ENCODE results near the gene CAP2.
"Not testable (repeated sequence)": the region's sequence is repeated elsewhere in the genome, so short reads cannot be mapped to it uniquely, and the experiment has no call there.

CAP2 gene

DNA sequence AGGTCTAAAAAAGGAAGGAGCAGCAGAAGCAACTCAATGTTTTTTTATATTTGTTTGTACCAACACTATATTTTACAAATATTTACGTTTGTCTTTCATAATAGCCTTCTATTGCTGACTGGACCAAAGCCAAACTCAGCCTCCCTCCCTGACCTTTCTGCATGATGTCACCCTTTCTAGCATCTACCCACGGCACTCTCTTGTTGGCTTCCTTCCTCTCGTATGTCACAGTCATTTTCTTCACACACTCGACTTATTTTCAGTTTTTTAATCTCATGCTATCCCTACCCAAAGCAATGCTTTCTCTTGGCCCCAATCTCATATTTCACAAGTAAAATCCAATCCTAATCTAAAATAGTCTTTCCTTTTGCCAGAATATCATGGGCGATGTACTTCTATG, 190.4 kb downstream of the CAP2 start:
- DNase-seq (ENCODE audit: low read depth), result no peak

DNA sequence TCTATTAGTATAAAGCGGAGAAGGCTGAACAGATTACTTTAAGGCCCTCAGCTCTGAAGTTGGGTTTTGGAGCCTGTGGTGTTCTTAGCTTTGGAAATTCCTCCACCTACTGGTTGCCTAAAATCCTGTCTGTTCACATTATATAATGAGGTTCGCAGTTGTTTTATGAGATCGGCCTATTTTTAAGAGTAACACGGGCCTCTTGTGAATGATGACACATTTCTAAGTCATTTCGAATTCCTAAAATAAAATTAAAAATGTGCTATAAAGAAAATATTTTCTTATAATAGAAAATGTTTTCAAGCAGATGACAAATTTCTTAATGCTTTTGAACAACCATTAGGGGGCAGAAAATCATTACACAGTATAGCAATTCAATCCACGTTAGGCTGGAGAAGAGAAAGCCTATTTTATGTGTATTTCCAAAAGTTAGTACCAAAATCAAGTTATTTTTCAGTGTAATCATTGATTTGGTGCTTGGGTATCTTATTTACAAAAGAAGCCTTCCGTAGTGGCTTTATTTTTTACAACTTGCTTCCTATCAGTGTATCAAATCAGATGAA, 190.9 kb downstream of the CAP2 start:
- no peak for DNase-seq (ENCODE audit: low read depth)

DNA sequence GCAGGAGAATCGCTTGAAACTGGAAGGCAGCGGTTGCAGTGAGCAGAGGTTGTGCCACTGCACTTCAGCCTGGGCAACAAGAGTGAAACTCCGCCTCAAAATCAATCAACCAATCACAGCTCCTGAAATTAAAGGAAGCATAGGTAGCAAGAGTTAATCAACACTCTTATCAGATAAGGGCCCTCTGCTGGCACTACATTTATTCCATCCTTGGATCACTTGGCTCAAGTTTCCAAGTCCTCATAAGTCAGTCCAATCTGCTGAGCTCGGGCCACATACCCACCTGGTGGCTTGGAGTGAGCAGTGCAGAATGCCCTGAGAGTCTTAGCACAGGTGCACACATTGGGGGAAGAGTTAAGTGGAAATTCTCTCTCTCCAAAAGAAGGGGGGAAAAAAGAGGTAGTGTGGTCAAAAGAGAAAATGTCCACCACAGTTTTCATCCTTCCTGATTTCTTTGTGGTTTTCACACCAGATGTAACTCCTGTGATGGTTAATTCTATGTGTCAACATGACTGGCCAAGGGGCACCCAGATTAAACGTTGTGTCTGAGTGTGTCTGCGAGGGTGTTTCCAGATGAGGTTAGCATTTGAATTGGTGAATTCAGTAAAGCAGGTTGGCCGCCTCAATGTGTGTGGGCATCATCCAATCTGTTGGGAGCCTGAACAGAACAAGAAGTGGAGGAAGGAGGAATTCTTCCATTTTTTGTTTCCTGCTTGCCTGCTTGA, 192.5 kb downstream of the CAP2 start:
- no peak for DNase-seq (ENCODE audit: low read depth)

DNA sequence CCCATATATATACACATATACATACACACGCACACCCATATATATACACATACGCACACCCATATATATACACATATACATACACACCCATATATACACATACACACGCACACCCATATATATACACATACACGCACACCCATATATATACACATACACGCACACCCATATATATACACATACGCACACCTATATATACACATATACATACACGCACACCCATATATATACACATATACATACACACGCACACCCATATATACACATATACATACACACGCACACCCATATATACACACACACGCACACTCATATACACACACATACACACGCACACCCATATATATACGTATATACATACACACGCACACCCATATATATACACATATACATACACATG, 193.2 kb downstream of the CAP2 start:
- not testable (repeated sequence) for DNase-seq (ENCODE audit: low read depth)

DNA sequence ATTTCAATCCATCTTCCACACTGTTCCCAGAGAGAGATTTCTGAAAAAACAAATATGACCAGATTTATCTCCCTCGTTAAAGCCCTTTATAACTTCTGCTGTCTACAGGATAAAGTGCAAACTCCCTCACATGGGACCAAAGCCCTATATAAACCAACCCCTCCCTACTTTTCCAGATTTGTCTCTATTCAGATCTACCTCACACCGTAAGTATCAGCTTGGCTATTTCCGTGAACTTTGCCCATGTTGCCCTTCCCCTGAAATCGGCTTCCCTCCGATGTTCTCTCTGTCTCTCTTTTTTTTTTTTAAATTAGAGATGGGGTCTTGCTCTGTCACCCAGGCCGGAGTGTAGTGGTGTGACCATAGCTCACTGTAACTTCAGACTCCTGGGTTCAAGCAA, 194.6 kb downstream of the CAP2 start:
- DNase-seq (ENCODE audit: low read depth), result no peak

DNA sequence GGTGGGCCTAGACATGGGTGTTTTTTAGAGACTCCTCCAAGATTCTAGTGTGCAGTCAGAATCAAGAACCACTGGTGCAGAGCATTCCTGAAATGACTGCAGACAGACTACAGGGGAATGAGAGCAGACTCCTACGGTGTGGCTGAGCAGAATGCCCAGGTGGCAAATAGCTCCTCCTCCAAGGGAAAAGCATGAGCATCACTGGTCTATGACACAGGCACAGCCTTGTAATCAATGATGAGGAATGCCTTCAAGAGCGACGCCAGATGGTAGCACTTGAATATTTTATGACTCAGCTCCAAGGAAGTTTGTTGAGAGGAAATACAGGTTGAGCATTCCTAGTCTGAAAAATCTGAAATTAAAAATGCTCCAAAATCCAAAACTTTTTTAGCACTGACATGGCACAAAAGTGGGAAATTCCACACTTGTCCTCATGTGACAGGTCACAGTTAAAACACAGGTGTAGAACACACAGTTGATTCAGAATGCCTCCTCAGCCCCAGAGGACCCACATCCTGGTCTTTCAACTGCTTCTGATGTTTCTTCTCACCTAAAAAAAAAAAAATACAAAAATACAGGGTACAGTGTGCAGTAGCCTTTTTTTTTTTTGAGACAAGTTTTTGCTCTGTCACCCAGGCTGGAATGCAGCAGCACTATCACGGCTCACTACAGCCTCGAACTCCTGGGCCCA, 196.2 kb downstream of the CAP2 start:
- DNase-seq (ENCODE audit: low read depth), result no peak

DNA sequence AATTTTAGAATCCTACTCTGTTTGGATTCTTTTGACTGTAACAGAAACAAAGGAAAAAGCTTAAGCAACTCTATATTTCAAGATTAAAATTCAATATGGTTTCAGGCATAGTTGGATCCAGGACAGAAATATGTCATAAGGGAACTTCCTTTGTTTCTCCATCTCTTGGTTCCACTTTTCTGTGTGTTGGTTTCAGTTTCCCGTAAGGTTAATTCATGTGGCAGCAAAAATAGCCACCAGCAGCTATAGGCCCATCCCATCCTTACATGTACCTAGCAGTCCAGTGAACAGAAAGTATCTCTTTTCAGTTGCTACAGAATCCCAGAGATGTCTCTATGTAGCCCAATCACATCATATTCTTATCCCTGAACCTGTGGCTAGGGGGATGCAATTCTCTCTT, 197.9 kb downstream of the CAP2 start:
- DNase-seq (ENCODE audit: low read depth), result no peak

DNA sequence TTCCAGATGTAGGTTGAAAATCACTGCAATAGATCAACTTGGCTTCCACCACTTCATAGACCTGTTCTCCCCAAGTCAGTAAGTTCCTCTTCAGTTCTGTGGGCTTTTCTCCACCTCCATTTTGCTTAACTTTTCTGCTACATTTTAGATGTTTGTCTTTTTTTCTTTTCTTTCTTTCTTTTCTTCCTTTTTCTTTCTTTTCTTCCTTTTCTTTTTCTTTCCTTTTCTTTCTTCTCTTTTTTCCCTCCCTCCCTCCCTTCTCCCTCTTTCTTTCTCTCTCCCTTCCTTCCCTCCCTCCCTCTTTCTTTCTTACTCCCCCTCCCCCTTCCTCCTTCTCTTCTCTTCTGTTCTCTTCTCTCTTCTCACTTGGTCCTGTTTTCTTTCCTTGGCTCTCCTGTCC, 199.9 kb downstream of the CAP2 start:
- no peak for DNase-seq (ENCODE audit: low read depth)

DNA sequence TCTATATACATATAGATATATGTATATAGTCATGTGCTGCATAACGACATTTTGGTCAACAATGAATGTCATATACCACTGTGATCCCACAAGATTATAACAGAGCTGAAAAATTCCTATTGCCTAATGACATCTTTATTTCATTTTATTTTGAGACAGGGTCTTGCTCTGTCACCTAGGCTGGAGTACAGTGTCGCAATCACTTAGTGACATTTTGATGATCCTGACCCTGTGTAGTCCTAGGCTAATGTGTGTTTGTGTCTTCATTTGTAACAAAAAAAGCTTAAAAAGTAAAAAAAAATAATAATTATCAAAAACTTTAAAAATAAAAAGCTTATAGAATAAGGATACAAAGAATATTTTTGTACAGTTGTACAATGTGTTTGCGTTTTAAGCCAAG, 202.7 kb downstream of the CAP2 start:
- no peak for DNase-seq (ENCODE audit: low read depth)

DNA sequence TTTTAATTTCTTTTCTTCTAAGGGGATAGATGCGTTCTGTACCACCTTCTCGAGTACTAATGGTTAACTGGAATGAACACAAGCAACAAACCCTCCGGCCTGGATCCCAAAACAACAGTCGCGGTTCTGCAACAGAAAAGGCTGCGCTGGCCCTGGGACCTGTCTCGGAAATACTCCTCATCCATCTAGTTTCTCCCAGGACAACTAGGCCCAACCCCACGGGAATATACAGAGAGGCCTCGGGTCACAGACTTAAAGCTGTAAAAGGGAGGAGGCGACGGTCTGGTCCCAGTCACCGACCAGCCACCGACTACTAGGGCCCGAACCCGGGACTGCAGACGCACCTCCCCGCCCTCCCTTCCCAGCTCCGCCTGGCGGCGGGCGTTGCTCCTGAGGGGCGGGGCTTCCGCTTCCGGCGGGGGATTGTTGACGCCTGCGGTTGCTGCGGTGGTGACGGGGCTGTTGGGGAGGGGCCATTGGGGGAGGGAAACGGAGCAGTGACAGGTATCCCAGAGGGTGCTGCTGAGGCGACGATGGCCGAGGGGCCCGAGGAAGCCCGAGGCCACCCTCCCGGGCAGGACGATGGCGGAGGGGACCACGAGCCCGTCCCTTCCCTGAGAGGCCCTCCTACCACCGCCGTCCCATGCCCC, 206.6 kb downstream of the CAP2 start, which contains the start of gene FAM8A1:
Gene FAM8A1 (plus strand): TSS at position 426 of the 650 bp plus-strand sequence. CDS start 108 bp downstream, at position 534.
- DNase-seq (ENCODE audit: low read depth), result peak; percentile 93

DNA sequence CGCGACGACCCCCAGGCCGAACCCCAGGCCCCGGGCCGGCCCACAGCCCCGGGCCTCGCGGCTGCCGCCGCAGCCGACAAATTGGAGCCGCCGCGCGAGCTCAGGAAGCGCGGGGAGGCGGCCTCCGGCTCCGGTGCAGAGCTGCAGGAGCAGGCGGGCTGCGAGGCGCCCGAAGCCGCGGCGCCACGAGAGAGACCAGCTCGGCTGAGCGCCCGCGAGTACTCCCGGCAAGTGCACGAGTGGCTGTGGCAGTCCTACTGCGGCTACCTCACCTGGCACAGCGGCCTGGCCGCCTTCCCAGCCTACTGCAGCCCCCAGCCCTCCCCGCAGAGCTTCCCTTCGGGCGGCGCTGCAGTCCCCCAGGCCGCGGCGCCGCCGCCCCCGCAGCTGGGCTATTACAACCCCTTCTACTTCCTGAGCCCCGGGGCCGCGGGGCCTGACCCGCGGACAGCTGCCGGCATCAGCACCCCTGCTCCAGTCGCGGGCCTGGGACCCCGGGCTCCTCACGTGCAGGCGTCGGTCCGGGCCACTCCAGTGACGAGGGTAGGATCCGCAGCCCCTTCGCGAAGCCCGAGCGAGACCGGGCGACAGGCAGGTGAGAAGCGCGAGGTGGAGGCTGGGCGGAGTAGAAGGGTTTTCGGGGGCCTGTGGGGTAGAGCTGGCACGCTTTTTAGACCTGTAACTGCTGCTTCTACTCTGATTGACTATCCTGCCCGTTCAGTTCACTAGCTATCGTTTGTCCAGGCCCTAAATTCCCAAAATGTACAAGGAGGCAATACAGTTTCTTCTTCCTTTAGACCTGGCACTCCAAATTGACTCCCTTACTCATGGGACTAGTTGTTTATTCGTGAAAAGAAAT, 207.4 kb downstream of the CAP2 start:
- DNase-seq (ENCODE audit: low read depth), result peak; percentile 11

DNA sequence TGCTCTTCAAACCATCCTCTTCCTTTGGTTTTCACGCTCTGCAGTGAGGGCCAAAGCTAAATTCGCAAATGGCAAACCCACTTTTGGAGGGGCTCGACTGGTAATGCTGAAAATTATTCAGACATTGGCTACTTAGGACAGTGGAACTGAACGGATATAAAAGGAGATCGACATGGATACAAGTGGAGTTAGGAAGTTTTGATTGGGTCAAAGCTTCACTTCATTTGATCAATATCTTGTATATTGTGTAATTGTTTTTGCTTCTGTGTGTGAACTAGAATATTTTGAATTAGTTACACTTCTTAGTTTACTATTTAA, 207.9 kb downstream of the CAP2 start:
- DNase-seq (ENCODE audit: low read depth), result no peak

DNA sequence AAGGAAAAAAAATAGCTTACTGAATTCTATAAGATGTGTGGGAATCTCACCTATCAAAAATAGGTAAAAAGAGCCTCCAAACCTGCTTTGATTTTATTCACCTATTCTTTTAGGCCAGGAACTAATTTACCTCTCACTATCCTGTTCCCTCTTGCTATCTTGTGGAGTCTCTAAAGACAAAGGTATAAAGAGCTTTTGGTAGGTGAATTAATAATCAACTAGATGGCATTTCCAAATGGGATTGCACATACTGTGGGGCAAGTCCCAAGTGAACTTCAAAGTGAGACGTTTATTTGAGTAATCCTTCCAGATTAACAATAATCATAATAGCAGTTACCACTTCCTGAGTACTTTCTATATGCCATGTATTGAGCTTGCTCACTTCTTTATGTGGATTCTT, 209.5 kb downstream of the CAP2 start:
- DNase-seq (ENCODE audit: low read depth), result no peak

DNA sequence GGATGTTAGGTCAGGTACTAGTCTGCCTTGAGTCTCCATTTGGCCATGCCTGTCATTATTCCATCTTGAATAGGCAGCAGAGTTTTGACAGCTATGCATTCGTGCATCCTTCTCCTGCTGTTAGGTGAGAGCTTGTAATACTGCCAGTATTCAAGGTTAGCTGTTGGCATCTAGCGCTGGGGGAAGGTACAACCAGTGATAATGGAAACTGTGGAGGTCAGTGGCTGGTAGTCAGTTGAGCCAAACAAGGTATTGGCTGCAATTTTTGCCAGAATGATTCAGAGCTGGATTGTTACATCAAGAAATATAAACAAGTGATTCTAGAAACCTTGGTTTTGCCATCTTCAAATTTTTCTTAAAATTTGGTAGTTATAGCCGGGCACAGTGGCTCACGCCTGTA, 213.2 kb downstream of the CAP2 start:
- DNase-seq (ENCODE audit: low read depth), result no peak
